Ovary (tissue), 3 donors: ENCODE results near the gene PIGU.

Experiments used
- CTCF ChIP-seq, 3 donors: fragments of 450-650 bp in 2 of 3; fragments of 200-600 bp in 1 of 3; IDR thresholded peaks; one replicate each; pipeline versions ENCODE4 v1.5.1 to v1.8.0; 2016 to 2022; ENCODE audit warnings: antibody characterized with exemption in 3 of 3, mild to moderate bottlenecking in 1 of 3
- EP300 ChIP-seq: sonication (generic); formaldehyde crosslinking; IDR thresholded peaks from one replicate; pipeline ENCODE4 v1.6.1; 2017; ENCODE audit warnings: antibody characterized with exemption
- POLR2A ChIP-seq: fragments of 450-650 bp; IDR thresholded peaks from one replicate; pipeline ENCODE4 v1.6.1; 2017; ENCODE audit warnings: antibody characterized with exemption, mild to moderate bottlenecking, moderate library complexity
- donor health status: DM: no; HTN: no; CAD: no.

- TF ChIP-seq CTCF (IDR thresholded peaks at IDR 0.05) (no peak), POLR2A (no peak), EP300 (no peak)
Observed at GRCh38 chr20:34628026-34628425, 48.9 kb downstream of the PIGU start.
